CD4-positive, alpha-beta T cell treated with Interleukin-4 for 1 hour (primary cell): ENCODE measurements around the gene CD151.

Experiments used
- DNase-seq, 2 donors: peaks; one replicate each; pipeline ENCODE4 v3.0.0-alpha.2; 2020 to 2022

The CD151 gene

DNA sequence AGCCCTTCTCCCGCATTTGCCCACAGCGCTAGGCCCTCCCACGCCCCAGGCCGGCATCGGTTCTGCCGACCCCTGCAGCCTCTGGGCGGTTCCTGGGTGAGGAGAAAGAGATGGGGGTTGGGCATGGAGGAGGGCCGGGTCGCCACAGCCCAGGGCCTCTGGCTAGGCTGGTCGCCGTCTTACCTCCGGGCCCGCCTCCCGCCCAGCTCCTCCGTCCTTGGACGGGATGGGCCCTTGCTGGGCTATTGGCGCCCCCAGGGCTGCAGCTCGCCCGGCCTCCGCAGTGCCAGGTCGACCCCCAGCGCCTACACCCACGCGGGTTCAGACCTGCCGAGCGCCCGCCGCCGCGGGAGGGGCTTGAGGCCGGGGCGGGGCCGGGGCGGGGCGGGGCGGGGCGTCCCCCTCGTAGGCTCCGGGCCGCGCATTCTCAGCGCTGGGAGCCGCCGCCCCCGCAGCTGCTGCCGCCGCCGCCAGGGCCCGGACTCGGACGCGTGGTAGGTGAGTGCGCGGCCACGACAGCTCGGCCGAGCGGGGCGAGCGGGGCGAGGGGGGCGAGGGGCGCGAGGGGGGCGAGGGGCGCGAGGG is at the start of gene CD151:
Gene CD151 (plus strand): TSS at position 424 of the 585 bp plus-strand sequence. CDS start 3,118 bp downstream, outside the sequence.
- peak in 1 of 2 donors; percentile 48 for DNase-seq

DNA sequence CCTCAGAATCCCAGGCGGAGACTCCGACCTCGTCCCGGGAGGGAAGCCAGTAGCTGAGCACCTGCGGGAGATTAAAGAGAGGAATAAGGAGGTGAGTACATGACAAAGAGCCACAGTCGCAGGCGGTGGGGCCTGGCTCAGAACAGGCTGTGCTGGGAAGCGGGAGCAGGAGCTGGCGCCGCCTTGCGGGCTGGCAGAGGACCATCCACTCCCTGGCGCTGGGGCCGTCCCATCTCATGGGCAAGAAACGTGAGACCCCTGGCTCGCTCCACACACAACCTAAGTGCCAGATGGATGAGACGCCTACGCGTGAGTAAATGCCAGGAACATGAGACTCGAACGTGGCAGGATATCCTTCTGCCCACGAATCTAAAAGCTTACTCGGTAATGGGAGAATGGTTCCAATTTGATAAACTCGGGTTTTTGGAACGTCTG is 49.2 kb upstream of the CD151 start:
- no peak for DNase-seq

DNA sequence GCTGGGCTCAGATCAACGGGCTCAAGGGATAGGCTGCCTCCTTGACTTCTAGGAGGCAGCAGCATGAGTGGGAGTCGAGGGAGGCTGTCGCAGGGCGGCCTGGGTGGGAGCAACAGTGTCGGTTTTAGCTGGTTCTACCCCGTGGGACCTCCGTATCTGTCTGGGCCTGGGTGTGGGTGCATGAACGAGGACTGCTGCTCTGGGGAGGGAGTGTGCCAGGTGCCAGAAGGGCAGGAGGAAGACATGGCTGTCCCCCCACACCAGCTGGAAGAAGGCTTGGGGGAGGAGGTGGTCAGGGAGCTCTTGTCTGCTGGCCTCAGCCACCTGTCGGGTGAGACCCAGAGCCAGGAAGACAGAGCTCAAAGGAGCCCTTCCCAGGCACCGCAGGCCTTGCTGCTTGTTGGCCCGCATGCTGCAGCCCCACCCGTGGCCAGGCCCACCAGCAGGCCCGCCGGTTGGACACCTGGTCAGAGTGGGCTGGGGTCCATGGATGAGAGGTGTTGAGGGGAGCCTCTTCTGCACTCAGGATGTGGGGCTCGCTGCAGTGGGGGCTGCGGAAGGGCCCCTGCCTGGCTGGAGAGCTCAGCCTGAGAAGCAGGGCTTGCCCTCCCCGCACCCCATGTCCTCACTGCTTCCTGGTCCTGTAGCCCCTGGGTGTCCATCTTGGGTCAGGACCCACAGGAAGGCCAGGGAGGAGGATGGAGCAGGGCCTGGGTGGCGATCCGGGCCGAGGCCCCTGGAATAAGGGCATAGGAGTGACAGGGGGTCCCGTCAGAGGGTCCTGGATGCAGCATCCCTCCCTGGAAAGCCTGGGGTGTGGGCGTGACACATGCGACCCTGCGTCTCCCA is 46.3 kb upstream of the CD151 start:
- DNase-seq, result no peak

DNA sequence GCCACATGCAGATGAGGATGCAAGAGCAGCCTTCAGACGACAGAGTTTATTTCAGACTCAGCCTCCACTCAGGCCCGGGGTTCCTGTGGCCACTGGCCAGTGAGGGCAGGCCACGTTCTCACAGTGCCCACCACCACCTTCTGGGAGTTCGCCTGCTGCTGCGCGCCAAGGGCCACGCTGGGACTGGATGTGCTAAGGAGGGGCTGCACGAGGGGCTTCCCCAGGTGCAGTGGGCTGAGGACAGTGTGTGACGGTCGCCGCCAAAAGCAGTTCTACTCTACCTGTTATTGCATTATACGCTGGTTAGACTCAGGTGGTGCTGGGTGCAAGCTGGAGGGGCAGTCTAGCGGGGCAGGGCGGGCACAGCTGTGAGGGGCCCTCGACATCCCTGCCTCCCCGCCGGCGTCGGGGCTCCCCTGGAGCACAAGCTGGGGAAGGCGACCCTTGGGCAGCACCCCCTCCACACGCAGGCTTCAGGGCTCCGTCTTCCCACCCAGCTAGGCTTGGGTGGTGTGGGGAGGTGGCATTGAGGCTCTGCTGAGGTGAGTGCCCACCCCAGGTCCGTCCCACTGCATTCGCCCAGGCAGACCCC is 45.6 kb upstream of the CD151 start:
- DNase-seq, result no peak

GRCh38 chr11:788009-788640 is 44.6 kb upstream of the CD151 start:
- DNase-seq, result no peak

GRCh38 chr11:788953-789940 is 43.5 kb upstream of the CD151 start:
- DNase-seq, result no peak

GRCh38 chr11:789943-790342 is 42.8 kb upstream of the CD151 start, which contains the start of gene CEND1:
CEND1 (minus strand) TSS chr11:790090; CDS start chr11:788576, 1,514 bp downstream.
- peak in 1 of 2 donors; percentile 45 for DNase-seq

DNA sequence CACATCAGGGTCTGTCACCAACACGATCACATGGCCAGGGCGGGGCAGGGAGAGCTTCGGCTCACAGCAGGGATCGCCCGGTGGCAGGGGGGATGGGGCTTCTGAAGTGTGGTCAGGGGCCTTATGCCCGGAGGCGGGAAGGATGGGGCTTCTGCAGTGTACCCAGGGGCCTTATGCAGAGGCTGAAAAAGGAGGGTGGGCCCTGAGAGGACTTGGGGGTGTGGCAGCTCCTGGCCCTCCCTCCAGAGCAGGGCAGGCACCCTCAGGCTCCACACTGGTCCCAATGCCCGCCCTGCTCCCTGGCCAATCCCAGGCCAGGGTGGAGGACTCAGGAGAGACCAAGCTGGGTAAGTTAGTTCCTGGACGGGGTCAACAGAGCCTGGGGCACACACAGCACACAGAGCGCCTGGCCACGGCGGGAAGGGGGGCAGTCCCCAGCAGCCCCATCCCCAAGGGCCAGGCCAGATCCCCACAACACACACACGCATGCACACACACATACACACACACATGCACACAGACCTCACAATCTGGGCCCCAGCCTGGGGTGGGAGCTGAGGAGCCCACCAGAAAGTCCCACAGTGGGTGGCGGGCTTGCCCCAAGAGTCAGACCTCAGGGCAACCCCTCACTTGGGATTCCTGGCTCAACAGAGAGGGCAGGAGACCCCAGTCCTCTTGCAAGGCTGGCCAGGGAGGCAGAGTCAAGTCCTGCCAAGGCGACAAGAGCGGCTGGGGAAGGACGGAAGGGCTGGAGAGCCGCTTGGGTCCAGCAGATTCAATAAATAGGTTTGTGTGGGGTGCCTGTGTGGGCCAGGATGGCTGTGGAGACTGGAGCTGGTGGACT is 41.8 kb upstream of the CD151 start:
- DNase-seq, result no peak

DNA sequence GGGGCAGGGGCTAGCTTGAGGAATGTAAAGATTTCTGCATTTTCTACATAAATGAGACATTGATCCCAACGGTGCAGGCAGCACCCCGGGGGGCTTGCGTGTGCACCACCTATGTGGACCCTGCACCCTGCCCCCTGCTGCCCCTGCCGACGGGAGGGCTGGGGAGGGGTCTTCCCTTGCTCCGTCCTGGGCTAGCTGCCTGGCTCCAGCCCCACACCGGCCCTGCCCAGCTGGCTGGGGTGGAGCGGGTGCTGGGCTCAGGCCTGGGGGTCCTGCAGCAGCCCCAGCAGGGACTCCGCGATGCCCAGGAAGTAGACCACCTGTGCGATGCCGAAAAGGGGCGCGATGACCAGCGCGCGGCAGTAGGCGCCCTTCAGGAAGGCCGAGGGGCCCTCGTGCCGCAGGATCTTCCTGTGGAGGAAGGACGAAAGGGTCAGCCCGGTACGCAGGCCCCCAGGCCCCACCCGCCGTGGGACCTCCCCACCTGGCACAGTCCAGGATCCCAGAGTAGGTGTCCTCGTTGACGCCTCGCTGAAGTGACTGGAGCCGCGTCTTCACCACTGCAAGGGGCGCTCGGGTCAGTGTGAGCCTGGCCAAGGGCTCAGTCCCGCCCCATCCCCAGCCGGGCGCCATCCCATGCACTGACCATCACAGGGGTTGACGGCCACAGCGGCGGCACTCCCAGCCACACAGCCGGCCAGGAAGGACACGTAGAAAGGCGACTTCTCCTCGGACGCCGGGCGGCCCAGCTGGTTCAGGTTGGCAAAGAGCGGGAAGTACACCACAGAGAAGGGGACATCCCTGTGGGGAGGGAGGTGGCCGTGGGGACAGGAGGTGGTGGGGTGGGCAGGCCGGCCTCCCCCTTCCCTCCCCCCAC is 40.9 kb upstream of the CD151 start:
- no peak for DNase-seq

DNA sequence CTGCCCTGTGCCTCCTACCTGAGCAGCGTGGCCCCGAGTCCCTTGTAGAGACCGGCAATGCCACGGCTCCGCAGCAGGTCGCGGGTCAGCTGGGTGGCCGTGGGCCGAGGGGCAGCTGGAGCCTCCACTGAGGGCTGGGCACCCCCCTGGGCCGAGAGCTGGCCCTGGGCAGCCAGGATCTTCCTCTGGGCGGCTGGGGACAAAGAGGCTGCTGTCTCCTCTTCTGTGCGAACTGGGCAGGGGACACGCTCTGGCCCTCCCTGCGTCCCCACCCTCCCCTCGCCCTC is 40.3 kb upstream of the CD151 start:
- no peak for DNase-seq

DNA sequence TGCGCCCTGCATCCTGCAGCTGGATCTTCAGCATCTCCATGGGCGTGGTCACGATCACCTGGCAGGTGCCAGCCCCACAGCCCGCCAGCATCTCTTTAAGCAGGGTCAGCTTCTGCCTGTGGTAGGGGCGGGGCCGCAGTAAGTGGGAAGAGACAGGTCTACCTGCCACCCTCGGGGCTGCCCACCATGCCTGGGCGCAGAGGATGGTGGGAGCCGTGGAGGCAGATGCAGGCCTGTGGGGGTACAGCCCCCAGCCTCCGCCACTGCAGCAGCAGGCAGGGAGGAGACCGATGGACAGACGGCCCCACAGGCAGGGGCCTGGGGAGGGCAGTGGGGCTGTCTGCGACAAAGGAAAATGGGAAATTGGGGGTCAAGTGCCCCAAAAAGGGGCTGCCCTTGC is 39.9 kb upstream of the CD151 start:
- DNase-seq, result no peak

DNA sequence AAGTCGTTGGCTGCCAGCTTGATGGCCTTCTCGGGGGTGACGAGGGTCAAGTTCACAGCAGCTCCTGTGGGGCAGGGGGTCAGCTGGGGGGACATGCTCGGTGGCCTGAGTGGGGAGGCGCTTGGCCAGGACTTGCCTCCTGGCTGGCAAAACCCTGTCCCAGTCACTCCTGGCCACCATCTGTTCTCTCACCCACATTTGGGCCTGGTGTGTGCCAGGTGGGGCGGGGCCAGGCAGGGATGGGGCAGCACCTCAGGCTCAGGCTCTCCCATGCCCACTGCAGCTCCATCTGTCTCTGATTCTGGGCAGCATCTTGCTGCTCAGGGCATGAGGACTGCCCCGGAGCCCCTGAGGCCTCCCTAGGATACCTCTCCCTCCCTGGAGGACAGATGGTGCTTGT is 39.2 kb upstream of the CD151 start:
- DNase-seq, result no peak

DNA sequence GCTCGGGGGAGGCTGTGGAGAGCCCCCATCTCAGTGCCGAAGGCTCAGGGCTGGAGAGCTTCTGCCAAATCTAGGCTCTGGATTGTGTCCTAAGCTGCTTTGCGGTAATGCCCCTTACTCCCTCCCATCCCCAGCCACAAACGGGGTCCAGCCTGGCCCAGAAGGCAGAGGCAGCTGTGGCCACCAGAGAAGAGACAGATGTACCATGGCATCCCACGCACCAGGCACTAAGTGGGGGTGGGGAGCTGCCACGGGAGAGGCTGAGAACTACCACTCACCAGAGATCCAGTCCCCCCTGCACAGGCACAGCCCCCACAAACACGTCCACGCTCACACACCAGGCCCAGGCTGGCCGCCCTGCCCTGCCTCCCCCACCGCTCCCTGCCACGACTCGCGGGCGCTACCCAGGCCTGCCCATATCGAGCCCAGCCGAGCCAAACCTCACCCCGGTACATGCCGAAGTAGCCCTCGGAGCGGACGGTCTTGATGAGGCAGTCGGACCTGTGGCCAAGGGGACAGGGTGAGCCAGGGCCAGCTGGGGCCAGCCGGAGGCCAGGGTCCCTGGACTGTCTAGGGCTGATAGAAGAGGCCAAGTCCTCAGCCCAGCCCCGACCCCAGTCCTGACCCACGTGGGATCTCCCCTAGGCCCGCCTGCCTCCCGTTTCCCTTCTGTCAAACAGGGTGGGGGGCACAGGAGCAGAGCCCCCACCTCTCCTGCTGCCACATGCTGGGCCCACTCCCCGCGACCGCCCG is 38.6 kb upstream of the CD151 start:
- DNase-seq, result no peak

DNA sequence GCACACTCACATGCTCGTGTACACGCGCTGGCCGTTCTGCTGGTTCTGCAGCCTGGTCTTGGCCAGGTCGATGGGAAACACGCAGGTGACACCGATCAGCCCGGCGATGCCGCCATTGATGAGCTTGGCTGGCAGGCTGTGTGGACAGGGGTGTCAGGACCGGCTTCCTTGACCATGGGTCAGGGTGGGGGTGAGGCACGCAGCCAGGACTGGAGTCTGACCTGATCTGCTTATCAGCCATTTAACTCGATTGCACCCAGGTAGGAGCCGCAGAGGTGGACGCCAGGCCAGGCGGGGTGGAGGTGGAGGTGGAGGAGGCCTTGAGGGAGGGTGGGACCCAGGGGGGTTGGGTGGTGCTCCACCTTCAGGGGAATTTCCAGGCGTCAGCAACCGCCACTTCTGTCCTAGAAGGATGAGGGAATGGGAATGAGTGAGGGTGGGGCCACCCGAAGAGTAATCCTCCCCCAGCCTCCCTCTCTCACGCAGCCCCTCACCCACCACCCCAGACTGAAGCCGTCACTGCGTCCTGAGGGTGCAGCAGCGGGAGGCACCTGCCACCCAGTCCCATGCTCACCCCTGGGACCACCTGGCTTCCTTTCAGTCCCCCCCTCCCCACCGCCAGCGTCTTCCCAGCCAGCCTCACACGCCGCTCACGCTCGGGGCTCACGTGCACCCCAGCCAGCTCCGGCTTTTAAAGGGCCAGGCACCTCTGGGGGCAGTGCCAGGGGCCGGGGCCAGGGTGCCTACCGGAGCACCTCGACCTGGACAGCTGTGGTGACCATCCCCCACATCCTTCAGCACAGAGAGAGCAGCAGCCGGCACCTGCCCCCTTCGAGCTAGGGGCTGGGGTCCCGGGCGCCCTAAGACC is 37.8 kb upstream of the CD151 start:
- DNase-seq, result no peak

- DNase-seq, result peak; percentile 80 to 82
Measured at GRCh38 chr11:795634-796564, 36.9 kb upstream of the CD151 start.

DNA sequence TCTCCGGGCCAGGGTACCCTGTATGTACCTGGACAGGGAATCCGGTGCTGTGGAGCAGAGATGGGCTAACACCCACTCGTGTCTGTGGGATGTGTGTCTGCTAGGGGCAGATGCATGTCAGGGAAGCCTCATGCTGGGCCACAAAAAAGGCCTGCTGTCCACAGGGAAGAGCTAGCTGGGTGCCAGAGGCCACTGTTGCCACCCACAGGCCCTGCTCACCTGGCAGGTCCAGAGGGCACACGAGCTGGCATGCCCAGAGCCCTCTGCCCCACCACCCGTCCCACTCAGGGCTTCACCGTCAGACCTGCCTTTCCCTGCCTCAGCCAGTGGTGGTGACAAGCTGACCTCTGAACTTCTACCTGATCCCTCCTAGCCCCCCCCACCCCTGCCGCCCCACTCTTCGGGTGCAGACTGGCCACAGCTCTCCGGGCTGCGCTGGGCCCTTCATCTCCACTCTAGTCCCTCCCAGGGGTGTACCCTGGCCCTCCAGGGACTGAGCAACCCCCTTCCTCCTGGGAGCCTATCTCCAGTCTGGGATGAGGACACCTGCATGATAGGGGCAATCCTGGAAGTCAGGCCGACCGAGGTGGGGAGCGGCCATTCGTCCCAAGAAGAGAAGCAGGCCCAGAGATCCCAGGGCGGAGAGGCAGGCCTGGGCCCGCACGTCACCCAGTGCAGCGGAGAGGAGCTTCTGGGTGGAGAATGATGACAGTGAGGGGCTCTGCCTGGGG is 36.0 kb upstream of the CD151 start:
- no peak for DNase-seq
